NT2/D1 (cell line): Measurements from ENCODE around the gene FIBCD1.

Experiments used
- DNase-seq: peaks from one replicate; pipeline ENCODE4 v3.0.0-alpha.2; 2011; ENCODE audit warnings: low read depth, low spot score
- H3K27me3 ChIP-seq: 2 replicates; pipeline ENCODE4 v1.6.0; 2011; ENCODE audit warnings: mild to moderate bottlenecking; ENCODE audit not compliant: insufficient read length, insufficient read depth
- H3K36me3 ChIP-seq: 2 replicates; pipeline ENCODE4 v1.6.1; 2011; ENCODE audit warnings: mild to moderate bottlenecking, low read length, mixed read lengths; ENCODE audit not compliant: insufficient read depth, insufficient read length
- H3K4me1 ChIP-seq: 2 replicates; pipeline ENCODE4 v1.5.1; 2011; ENCODE audit not compliant: insufficient read depth, insufficient read length
- H3K4me3 ChIP-seq: 2 replicates; pipeline ENCODE4 v1.5.1; 2011; ENCODE audit warnings: low read depth; ENCODE audit not compliant: insufficient read length
- H3K9ac ChIP-seq: 2 replicates; pipeline ENCODE4 v1.6.0; 2011; ENCODE audit warnings: low read depth; ENCODE audit not compliant: insufficient read length
- H3K9me3 ChIP-seq: 2 replicates; pipeline ENCODE4 v1.5.1; 2011; ENCODE audit warnings: mild to moderate bottlenecking, low read length; ENCODE audit not compliant: insufficient read depth
- SUZ12 ChIP-seq: IDR thresholded peaks from 2 replicates; pipeline ENCODE4 v1.6.1; 2011; ENCODE audit not compliant: insufficient read length, insufficient read depth; ENCODE audit errors: extremely low read depth
- YY1 ChIP-seq: IDR thresholded peaks from 2 replicates; pipeline ENCODE4 v1.6.1; 2011; ENCODE audit not compliant: insufficient read length, insufficient read depth
- ZNF274 ChIP-seq: IDR thresholded peaks from 2 replicates; pipeline ENCODE4 v1.6.1; 2011; ENCODE audit warnings: mild to moderate bottlenecking, low read depth, low read length

FIBCD1 gene

DNA sequence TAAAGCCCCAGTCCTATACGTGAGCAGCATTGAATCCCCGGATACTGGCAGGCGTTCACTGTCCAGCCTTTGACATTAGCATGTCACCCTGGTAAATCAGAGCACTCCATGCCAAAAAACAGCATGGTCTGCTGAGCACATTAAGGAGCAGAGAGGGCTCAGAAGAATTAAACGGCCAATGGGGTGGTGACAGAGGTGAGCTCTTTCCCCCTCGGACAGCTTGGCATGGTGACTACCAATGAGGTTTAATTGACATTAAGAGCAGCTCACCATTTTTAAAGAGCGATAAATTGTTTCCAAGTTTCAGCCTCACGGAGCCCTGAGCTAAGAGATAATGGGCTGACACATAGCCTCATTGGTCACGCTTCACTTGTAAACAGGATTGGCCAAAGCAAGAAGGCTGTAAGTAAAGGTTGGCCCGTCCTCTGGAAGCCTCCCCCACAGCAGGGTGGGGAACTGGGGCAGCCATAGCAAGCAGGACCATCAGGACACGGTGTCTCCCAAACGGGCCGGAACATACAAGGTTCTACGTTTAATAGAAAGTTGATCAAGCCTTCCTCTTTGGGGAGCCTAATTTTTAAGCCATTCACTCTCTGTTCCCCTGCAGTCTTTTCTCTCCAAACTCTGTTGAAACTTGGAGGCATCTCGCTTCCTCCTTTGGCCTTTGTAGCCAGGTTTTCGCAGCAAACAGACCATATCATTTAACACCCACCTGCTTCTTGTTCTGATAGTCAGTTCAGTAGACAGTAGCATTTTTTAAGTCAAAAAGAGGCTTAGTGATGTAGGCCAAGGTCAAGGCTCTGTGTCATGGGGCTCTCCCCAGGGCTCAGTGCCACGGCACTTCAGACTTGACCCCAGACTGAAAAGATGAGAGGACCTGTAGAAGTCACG lies 68.3 kb downstream of the FIBCD1 start:
- Histone ChIP-seq H3K36me3 (peaks cover 89% of the 10 kb centered on the region), H3K9me3 (no peaks in the 10 kb centered on the region), H3K27me3 (no peaks in the 10 kb centered on the region), H3K4me3 (no peak overlapping the region), H3K9ac (no peak overlapping the region), H3K4me1 (no peaks in the 10 kb centered on the region)
- TF ChIP-seq ZNF274 (no peak), YY1 (no peak), SUZ12 (no peak)
- no peak for DNase-seq

- H3K36me3 ChIP-seq = peaks cover 89% of the 10 kb centered on the region
- H3K27me3 ChIP-seq = no peaks in the 10 kb centered on the region
- TF ChIP-seq YY1 (no peak), SUZ12 (no peak), ZNF274 (no peak)
- no peak for DNase-seq
- H3K4me1 ChIP-seq = no peaks in the 10 kb centered on the region
- H3K9me3 ChIP-seq = no peaks in the 10 kb centered on the region
- H3K4me3 ChIP-seq = no peak overlapping the region
- H3K9ac ChIP-seq = no peak overlapping the region
Observed at GRCh38 chr9:130869250-130869649, 69.8 kb downstream of the FIBCD1 start.

- TF ChIP-seq YY1 (no peak), ZNF274 (no peak), SUZ12 (no peak)
- H3K36me3 ChIP-seq = peaks cover 89% of the 10 kb centered on the region
Observed at GRCh38 chr9:130868230-130868629, 70.8 kb downstream of the FIBCD1 start.

DNA sequence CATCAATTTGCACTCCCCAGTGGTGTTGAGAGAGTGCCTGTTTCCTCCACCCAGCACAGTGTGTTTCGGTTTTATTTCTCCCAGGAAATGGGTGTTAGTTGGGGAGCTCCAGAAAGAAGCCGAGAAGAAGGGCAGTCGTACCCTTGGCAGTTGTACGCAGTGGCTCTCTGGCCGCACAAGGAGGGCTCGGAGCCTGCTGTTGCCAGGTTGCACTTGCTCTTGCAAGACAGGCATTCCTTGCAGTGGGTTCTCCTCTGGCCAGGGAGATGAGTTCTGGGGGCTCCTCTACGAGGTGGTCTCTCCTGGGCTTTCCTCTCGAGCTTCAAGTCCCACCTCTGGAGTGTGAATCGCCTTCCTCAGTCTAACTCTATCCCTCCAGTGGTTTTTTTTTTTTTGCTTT lies 71.5 kb downstream of the FIBCD1 start:
- H3K36me3 ChIP-seq = peaks cover 89% of the 10 kb centered on the region
- DNase-seq = no peak

More at GRCh38 chr9:130868230-130868629, 70.8 kb downstream of the FIBCD1 start:
- no peak for DNase-seq
- Histone ChIP-seq H3K9me3 (no peaks in the 10 kb centered on the region), H3K4me1 (no peaks in the 10 kb centered on the region), H3K4me3 (no peak overlapping the region), H3K27me3 (no peaks in the 10 kb centered on the region), H3K9ac (no peak overlapping the region)

DNA sequence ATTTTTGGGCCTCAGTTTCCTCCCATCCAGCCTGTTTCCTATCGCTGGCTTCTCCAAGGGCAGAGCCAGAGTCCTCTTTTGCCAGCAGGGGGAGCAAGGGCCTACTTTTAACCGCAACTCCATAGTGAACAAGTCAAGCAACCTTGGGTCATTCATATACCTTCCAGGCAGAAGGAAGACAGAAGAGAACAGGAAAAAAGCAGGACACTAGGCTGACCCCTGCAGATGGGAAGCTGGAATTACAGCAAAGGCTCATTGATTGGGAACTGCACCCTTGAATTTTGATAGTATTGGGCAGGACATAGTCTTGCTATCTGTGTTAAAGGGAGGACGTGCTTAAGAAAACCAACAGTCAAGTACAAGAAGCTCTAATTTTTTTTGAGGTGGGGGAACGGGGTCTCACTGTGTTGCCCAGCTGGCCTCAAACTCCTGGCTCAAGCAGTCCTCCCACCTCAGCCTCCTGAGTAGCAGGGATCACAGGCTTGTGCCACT lies 72.5 kb downstream of the FIBCD1 start:
- Histone ChIP-seq H3K36me3 (peaks cover 88% of the 10 kb centered on the region), H3K9me3 (no peaks in the 10 kb centered on the region), H3K27me3 (no peaks in the 10 kb centered on the region), H3K4me1 (no peaks in the 10 kb centered on the region), H3K9ac (no peak overlapping the region), H3K4me3 (no peak overlapping the region)
- TF ChIP-seq SUZ12 = no peak
- TF ChIP-seq ZNF274 = no peak
- TF ChIP-seq YY1 = no peak
- DNase-seq = peak; percentile 91

More for the DNA sequence above, 71.5 kb downstream of the FIBCD1 start:
- H3K27me3 ChIP-seq = no peaks in the 10 kb centered on the region
- no peak overlapping the region for H3K9ac ChIP-seq
- TF ChIP-seq SUZ12 (no peak), YY1 (no peak), ZNF274 (no peak)
- H3K9me3 ChIP-seq = no peaks in the 10 kb centered on the region
- no peak overlapping the region for H3K4me3 ChIP-seq
- no peaks in the 10 kb centered on the region for H3K4me1 ChIP-seq

- Histone ChIP-seq H3K4me1 (no peaks in the 10 kb centered on the region), H3K36me3 (peaks cover 87% of the 10 kb centered on the region), H3K27me3 (no peaks in the 10 kb centered on the region), H3K9ac (no peak overlapping the region), H3K9me3 (no peaks in the 10 kb centered on the region), H3K4me3 (no peak overlapping the region)
- DNase-seq = no peak
- TF ChIP-seq SUZ12 = no peak
- TF ChIP-seq ZNF274 = no peak
- TF ChIP-seq YY1 = no peak
Observed at GRCh38 chr9:130865921-130866320, 73.1 kb downstream of the FIBCD1 start.

GRCh38 chr9:130864541-130864940 lies 74.5 kb downstream of the FIBCD1 start:
- Histone ChIP-seq H3K4me1 (no peaks in the 10 kb centered on the region), H3K9me3 (no peaks in the 10 kb centered on the region), H3K4me3 (no peak overlapping the region), H3K27me3 (no peaks in the 10 kb centered on the region), H3K36me3 (peaks cover 90% of the 10 kb centered on the region), H3K9ac (no peak overlapping the region)
- no peak for DNase-seq
- TF ChIP-seq ZNF274 = no peak
- TF ChIP-seq SUZ12 = no peak
- TF ChIP-seq YY1 = no peak
